ENCODE data around the gene GABRE. TPM values are rescaled to one million over a fixed set of nuclear protein-coding genes. Genes with fewer than 3 reads are reported as not detected.

The GABRE gene
- polyA plus RNA-seq, 3 donors = not detected

- H3K4me3 ChIP-seq (replicated peaks in 1 of 3; ENCODE audit: low read depth in 2 of 3, low read length in 3 of 3) = no peak overlapping the region
- no peaks in the 10 kb centered on the region for H3K79me2 ChIP-seq (ENCODE audit: insufficient read depth, low read length)
- no peaks in the 10 kb centered on the region for H3K27me3 ChIP-seq (ENCODE audit: control insufficient read depth in 2 of 2, insufficient read depth in 2 of 2, low read length in 2 of 2)
- no peak overlapping the region for H3K9ac ChIP-seq (ENCODE audit: insufficient read depth, low read length, poor library complexity, severe bottlenecking)
- H3K9me3 ChIP-seq (replicated peaks in 1 of 2; ENCODE audit: control insufficient read depth in 1 of 2, insufficient read depth in 1 of 2, low read length in 2 of 2) = no peaks in the 10 kb centered on the region
- no peak for TF ChIP-seq CTCF (IDR thresholded peaks at IDR 0.05)
- no peak overlapping the region for H3K4me2 ChIP-seq (replicated peaks; ENCODE audit: extremely low read depth, low read length, poor library complexity, severe bottlenecking)
- H3K4me1 Mint-ChIP-seq = no peaks in the 10 kb centered on the region
- intact Hi-C loops (cut with micrococcal nuclease) = no loop called here
- 60% methylated on average over 2 of the region's 5 CpGs for WGBS (ENCODE audit: insufficient coverage)
- H3K27me3 Mint-ChIP-seq (ENCODE audit: low read depth in 3 of 3) = peaks cover 0 to 5% (median 0%) of the 10 kb centered on the region in 3 donors
- no peak for DNase-seq
- no peak overlapping the region for H3K4me3 Mint-ChIP-seq
- H4K20me1 ChIP-seq (ENCODE audit: insufficient read depth, low read length) = no peaks in the 10 kb centered on the region
- no peak overlapping the region for H3K27ac ChIP-seq (ENCODE audit: low read depth in 1 of 2, low read length in 2 of 2)
- no peaks in the 10 kb centered on the region for H3K4me1 ChIP-seq (ENCODE audit: control insufficient read depth in 1 of 2, insufficient read depth in 2 of 2, low read length in 2 of 2)
- peaks cover 0 to 5% (median 0%) of the 10 kb centered on the region in 7 donors for H3K9me3 Mint-ChIP-seq
- no peaks in the 10 kb centered on the region for H3K36me3 Mint-ChIP-seq
- no peak overlapping the region for H2AFZ ChIP-seq (ENCODE audit: insufficient read depth, low read depth, low read length, poor library complexity, severe bottlenecking)
- H3K36me3 ChIP-seq (replicated peaks in 1 of 2; ENCODE audit: control insufficient read depth in 1 of 2, insufficient read depth in 2 of 2, low read length in 2 of 2) = no peaks in the 10 kb centered on the region
- H3K27ac Mint-ChIP-seq = no peak overlapping the region
Observed at GRCh38 chrX:151996347-151996746, 21.9 kb upstream of the GABRE start.

GRCh38 chrX:151994476-151994875 lies 20.0 kb upstream of the GABRE start:
- no peaks in the 10 kb centered on the region for H3K9me3 ChIP-seq (replicated peaks in 1 of 2; ENCODE audit: control insufficient read depth in 1 of 2, insufficient read depth in 1 of 2, low read length in 2 of 2)
- no peaks in the 10 kb centered on the region for H4K20me1 ChIP-seq (ENCODE audit: insufficient read depth, low read length)
- no peaks in the 10 kb centered on the region for H3K36me3 ChIP-seq (replicated peaks in 1 of 2; ENCODE audit: control insufficient read depth in 1 of 2, insufficient read depth in 2 of 2, low read length in 2 of 2)
- no peak overlapping the region for H3K4me2 ChIP-seq (replicated peaks; ENCODE audit: extremely low read depth, low read length, poor library complexity, severe bottlenecking)
- no peak for TF ChIP-seq CTCF (IDR thresholded peaks at IDR 0.05)
- Mint-ChIP-seq H3K4me3 (no peak overlapping the region), H3K27ac (no peak overlapping the region), H3K36me3 (no peaks in the 10 kb centered on the region), H3K9me3 (peaks cover 0 to 5% (median 0%) of the 10 kb centered on the region in 7 donors), H3K4me1 (no peaks in the 10 kb centered on the region), H3K27me3 (ENCODE audit: low read depth in 3 of 3) (peaks cover 0 to 2% (median 0%) of the 10 kb centered on the region in 3 donors)
- no CpG with 5 or more reads among the region's 3 CpGs for WGBS (ENCODE audit: insufficient coverage)
- H3K4me3 ChIP-seq (replicated peaks in 1 of 3; ENCODE audit: low read depth in 2 of 3, low read length in 3 of 3) = no peak overlapping the region
- no peak for DNase-seq
- no peaks in the 10 kb centered on the region for H3K27me3 ChIP-seq (ENCODE audit: control insufficient read depth in 2 of 2, insufficient read depth in 2 of 2, low read length in 2 of 2)
- H2AFZ ChIP-seq (ENCODE audit: insufficient read depth, low read depth, low read length, poor library complexity, severe bottlenecking) = no peak overlapping the region
- H3K79me2 ChIP-seq (ENCODE audit: insufficient read depth, low read length) = no peaks in the 10 kb centered on the region
- intact Hi-C loops (cut with micrococcal nuclease) = no loop called here
- no peak overlapping the region for H3K9ac ChIP-seq (ENCODE audit: insufficient read depth, low read length, poor library complexity, severe bottlenecking)
- H3K4me1 ChIP-seq (ENCODE audit: control insufficient read depth in 1 of 2, insufficient read depth in 2 of 2, low read length in 2 of 2) = no peaks in the 10 kb centered on the region
- H3K27ac ChIP-seq (ENCODE audit: low read depth in 1 of 2, low read length in 2 of 2) = no peak overlapping the region

All from CD14-positive monocyte (primary cell).